ENCODE results near the gene TSPAN19.
"Not testable (repeated sequence)": the region's sequence is repeated elsewhere in the genome, so short reads cannot be mapped to it uniquely, and the experiment has no call there.

The TSPAN19 gene

DNA sequence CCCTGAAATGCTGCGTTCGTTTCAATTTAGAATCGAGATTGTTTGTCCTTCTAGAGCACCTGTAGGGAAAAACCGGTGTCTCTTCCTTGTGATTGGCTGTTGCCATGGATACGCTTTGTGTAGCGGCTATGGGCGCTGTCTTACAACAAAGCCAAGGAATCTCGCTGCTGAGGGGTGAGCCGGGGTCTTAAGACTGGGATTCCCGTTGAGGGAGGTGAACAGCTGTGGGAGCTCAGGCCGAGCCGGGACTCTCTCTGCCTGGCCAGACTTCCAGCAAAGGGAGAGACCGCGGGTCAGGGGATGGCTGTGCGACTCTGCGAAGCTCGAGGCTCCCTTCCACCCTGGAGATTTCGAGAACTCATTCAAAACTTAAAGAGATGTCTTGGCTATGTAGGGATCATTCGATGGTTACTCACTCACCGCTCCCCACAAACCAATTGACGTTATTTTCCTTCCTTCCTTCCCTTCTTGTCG is at the start of gene TSPAN19, which contains the start of gene LRRIQ1:
TSPAN19 (minus strand) TSS at position 44 of the 474 bp plus-strand sequence. CDS start 6,331 bp downstream, outside the sequence.
LRRIQ1 (plus strand) TSS at position 118 of the 474 bp plus-strand sequence. CDS start 1,826 bp downstream, outside the sequence.
- DNase-seq: peak; percentile 56

DNA sequence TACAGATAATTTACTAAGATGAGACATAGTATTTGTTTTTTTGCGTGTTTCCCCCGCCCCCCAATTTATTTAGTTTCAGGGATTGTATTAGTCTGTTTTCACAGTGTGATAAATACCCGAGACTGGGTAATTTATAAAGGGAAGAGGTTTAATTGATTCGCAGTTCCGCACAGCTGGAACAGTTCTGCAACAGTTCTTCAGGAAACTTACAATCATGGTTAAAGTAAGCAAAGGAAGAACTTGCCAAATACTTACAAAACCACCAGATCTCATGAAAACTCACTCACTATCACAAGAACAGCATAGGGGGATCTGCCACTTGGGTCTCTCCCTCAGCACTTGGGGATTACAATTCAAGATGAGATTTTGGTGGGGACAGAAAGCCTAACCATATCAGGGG is 49.0 kb upstream of the TSPAN19 start:
- DNase-seq: no peak

DNA sequence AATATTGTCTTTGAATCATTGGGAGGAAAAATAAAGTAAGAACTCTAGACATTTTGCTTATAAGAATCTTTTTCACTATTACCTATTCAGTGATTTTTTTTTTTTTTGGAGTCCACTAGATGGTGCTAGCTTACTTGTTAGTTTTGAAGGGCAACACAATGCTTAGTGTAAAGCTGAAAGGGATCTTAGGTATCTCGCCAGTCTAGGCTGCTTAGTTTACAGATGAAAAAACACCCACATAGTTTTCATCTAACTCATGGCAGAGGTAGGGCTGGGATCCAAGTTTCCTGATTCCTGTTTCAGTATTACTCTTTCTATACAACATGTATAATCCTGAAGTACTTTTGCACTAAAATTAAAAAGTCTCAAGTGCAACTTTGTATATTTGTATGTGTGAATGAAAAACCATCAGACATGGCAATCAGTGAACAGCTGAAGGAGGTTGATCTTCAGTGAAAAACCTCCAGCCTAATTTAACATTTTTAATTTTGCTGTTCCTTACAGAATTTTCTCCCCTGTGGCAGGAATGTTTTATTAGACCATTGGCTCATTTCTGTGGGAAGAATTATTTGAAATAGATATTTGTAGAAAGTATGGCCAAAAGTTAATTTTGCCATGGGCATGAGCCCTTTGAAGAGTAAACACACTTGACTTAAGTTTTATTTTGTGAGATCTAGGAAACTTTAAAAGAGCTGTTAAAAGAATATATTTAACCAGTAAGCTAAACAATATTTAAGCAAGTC is 40.8 kb upstream of the TSPAN19 start:
- DNase-seq: peak; percentile 8

DNA sequence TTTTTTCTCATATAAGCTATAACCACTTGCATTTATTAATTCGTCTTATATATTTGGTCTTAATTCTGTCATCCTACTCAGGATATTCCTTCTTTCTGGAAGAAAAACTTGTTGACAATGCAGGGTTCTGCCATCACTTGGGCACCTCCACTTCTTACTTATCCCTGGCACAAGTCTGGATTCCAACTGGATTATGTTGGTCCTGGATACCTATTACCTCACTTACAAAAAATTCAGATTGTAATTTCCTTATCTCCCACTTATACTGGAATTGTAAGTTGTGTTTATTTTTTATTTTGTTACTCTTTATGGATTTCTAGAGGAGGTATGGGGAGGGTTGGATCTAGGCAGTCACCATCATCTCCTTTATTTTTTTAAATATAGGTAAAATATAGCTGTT is 36.7 kb upstream of the TSPAN19 start:
- no peak for DNase-seq

DNA sequence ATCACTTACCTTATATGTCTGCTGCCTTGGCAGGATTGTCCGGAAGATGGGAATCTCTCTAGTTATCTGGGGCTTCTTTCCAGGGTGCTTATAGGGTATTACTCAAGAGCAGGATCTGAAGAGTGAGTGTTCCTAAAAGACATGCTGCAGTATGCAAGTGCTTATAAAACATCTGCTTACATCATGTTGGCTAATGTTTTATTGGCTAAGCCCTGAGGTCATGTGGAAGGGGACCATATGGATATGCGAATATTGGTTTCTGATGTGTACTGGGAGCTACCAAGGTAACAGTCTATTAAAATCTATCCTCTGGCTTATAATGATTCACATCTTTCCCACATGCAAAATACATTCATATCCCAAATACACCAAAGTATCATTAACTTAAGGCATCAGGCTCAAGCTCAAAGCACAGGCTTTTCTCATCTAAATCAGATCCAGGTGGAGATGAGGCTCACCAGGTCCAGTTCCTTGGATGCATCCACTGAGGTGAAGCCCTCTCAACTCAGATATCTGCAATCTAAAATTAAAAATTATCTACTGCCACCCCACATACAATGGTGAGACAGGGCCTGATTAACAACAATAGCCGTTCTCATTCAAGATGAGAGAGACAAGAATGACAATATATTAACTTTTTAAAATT is 29.9 kb upstream of the TSPAN19 start:
- DNase-seq: no peak

DNA sequence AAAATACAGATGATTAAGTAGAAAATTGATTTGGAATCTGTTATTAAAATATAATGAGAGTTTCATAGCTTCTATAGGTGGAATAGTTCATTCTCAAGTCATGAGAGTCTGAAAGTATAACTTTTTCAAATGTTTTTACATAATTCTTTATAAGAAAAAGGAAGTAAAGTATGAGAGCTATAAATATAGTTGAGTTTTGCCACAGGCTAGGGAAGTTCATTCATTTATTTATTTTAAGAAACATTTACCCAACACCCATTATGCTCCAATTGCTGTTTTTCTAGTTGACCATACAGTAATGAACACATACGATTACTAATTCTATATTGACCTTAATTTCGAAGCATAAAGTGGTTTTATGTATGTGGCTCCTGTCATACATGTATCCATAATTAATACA is 24.8 kb upstream of the TSPAN19 start:
- DNase-seq: no peak

DNA sequence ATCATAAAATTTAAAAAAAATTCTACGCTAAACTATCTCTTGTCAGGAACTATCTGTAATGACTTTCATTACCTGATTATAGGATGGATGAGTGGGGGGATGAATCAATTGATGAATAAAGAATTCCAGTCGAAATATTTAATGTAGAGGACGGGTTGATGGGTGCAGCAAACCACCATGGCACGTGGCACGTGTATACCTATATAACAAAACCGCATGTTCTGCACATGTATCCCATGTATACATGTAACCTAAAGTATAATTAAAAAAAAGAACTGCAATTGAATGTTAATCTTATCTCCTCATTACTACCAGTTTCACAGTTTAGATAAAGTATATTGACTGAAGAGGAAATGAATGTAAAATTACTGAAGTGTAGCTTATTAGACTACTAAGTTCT is 23.5 kb upstream of the TSPAN19 start:
- DNase-seq: no peak

DNA sequence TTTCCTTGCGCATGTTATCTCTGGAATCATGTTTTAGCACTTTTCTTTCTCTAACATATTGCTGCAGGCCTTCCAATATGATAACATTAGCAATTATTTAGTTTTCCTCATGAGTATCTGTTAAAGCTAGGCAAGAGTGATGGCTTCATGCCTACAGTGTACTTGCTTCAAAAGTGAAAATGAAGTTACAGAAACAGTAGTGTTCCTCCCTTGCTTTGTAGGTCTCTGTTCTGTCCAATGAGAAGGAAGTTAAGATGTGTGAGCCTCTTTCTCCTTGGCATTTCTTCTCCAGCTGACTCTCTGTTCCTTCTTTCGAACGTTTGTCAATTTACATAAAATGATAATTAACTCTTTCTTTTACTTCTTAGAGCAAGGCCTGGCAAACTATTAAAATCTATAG is 22.3 kb upstream of the TSPAN19 start:
- DNase-seq: no peak

DNA sequence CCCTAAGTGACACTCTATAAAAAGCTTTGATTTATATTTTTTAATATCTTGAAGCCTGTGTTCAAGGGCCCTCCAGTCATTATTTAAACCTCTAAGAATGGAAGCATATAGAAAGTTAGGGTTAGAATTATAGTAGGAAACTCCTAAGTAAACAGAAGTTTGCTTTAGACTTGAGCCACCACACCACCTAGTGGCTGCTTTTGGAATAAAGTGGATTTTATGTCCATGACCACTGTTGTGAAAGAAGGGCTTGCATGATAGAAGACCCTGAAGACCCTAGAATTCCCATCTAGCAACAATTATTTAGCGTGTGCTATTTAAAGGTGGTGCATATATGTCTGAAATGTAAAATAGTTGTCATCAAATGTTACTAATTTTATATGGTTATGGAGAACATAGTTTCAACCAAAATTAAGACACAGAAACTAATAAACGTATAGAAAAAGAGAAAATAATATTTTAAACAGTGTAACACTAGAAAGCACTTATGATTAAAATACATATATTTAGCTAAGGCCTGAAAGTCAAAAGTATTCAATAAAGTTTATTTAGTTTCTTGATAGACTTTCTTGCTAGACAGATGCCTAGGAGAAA is 21.4 kb upstream of the TSPAN19 start:
- no peak for DNase-seq

DNA sequence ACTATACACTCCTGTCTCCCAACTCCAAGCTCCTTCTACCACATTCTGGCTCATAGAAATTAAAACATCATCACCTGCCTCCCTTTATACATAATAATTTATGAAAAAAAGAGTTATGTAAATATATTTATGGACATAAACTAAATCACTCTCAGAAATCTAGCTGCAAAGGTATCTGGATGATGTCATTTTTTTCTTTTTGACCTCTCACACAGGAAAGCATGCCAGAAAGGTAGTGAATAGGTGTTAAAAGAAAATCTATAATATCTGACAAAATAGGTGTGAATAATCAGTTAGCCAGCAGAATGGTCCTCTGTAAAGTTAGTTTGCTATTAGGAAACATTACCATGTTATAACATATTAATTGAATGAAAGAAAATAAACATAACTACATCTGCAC is 7.8 kb upstream of the TSPAN19 start:
- DNase-seq: no peak

DNA sequence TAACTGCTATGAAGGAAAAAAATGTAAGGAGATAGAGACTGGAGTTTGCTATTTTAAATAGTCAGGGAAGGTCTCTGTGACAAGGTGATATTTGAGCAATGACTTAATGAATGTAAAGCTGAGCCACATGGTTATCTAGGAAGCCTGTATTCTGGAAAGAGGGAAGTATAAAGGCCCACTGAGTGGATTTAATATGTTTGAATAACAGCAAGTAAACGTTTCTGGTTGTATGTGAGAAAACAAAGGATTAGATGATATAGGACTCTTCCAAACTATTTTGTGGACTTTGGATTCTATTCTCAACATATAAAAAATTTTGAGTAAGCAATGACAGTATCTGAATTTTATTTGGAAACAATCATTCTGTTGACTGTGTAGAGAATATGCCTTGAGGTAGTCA is 5.3 kb upstream of the TSPAN19 start:
- DNase-seq: no peak

DNA sequence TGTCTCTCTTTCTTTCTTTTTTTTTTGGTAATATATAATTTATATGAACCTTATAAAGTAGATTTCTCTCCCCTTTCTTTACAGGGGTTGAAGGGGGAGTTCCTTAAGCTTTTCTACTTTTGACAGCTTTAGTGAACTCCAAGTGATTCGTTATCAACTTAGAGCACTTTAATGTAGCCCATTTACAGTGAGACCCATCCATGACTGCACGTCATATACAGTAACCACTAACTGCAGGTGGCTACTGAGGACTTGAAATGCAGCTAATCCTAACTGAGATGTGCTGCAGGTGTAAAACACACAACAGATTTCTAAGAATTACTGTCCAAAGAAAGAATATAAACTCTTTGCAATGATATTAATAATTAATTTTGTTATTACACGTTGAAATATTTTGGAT is 656 bp upstream of the TSPAN19 start:
- peak; percentile 6 for DNase-seq

DNA sequence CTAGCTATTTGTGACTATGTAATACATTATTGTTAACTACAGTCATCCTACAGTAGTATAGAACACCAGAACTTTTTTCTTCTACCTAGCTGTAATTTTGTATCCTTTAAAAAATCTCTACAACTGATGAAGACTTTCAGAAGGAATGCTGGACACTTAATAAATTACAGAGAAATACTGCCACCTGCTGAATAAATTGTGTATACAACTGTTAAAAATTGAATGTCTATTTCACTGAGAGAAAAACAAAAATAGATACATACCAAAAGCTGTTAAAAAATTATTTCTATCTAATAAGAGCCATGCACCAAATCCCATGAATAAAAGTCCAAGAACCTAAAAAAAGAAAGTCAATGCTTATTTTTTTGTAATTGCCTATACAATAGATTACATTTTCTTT is 6.6 kb downstream of the TSPAN19 start:
- no peak for DNase-seq

DNA sequence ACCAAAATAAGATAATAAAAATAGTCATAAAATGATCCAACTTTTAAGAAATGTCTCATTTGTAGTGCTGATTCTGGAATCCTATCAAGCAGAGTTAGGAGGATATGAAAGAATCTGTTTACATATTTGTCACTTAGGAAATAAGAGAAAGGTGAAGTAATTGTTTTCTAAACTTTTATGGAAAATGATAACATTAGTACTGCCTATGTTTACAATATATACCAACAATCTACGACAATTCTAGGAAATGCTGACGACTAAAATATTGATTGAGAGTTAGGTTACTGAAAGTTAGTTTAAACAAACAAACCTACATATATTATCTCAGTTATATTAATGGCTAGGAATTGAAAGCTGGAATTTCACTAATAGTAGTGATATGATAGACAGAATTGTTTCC is 18.0 kb downstream of the TSPAN19 start:
- DNase-seq: no peak

DNA sequence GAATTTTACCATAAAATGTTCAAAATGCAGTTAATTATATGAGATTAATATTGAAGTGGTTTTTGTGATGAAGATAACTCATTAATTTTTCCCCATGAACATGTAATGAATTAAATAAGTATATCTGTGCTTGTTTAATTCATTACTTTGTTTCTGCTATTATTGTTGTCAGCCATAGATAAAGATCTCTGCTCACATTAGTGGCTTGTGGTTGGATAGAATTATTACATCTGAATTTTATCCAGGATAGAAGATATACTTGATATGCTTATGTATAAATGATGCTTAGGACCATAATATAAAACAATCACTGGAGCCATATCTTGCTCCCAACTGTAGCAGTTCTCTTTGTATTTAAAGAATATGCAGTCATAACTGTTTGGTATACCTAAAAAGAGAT is 18.5 kb downstream of the TSPAN19 start:
- DNase-seq: no peak

DNA sequence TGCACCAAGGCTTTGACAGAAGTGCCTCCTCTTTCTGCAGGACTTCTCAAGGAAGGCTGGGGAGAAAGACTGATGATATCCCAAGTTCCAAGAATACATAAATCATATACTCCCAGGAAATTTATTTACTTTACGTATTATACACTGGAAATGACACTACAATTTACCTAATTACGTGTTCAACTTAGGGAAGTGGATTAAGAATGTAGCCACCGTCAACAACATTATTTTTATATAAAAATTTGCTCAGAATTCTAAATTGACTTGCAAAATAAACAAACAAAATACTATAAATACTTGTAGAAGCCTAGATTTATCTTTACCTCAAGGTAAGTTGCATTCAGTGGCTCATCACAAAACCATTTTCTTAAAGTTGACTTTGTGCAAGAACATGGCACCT is 18.9 kb downstream of the TSPAN19 start:
- DNase-seq: no peak

DNA sequence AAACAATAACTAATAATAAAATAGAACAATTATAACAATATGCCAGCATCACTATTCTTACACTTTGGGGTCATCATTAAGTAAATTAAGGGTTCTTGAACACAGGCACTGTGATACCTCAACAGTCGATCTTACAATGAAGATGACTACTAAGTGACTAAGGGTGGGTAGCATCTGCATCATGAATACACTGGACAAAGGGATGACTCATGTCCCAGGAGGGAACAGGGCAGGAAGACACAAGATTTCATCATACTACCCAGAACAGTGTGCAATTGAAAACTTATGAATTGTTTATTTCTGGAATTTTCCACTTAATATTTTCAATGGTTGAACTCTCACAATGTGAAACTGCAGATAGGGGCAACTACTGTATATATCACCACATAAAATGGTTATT is 19.7 kb downstream of the TSPAN19 start:
- DNase-seq: no peak

DNA sequence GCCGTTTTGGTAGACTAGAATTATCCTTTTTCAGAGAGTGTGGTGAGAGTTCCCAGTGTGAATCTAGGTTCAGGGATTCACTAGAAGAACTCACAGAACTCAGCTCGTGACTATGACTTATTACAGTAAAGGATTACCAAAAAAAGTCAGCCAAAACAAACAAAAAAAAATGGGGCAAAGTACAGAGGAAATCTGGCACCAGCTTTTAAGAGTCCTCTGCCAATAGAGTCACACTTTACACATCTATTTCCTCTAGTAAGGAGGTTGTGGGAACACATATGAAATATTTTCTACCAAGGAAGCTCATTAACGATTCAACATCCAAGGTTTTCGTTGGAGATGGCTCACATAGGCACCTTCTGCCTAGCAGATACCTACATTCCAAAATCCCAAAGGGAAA is 28.2 kb downstream of the TSPAN19 start:
- DNase-seq: no peak

DNA sequence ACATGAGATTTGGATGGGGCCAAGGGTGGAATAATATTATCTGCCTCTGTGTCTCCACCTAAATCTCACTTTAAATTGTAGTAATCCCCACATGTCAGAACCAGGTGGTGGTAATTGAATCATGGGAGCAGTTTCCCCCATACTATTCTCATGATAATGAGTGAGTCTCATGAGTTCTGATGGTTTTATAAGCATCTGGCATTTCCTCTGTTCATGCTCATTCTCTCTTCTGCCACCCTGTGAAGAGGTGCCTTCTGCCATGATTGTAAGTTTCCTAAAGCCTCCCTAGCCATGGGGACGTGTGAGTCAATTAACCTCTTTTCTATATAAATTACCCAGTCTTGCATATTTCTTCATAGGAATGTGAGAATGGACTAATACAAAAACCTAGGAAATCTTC is 29.9 kb downstream of the TSPAN19 start:
- DNase-seq: no peak

DNA sequence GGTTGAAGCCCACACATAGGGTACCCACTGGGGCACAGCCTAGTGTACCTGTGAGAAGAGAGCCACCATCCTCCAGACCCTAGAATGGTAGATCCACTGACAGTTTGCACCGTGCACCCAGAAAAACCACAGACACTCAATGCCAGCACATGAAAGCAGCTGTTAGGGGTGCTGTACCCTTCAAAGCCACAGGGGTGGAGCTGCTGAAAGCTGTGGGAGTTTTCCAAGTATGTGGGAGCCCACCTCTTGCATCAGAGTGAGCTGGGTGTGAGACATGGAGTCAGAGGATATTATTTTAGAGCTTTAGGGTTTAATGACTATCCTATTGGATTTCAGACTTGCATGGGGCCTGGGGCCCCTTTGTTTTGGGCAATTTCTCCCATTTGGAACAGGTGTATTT is 30.5 kb downstream of the TSPAN19 start:
- no peak for DNase-seq

DNA sequence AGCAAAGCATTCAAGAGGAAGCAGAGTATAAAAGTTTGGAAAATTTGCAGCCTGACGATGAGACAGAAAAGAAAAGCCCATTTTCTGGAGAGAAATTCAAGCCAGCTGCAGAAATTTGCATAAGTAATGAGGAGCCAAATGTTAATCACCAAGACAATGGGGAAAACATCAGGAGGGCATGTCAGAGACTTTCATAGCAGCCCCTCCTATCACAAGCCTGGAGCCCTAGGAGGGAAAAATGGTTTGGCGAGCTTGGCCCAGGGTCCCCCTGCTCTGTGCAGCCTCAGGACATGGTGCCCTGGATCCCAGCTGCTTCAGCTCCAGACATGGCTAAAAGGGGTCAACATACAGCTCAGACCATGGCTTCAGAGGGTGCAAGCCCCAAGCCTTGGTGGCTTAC is 31.0 kb downstream of the TSPAN19 start:
- DNase-seq: not testable (repeated sequence)

DNA sequence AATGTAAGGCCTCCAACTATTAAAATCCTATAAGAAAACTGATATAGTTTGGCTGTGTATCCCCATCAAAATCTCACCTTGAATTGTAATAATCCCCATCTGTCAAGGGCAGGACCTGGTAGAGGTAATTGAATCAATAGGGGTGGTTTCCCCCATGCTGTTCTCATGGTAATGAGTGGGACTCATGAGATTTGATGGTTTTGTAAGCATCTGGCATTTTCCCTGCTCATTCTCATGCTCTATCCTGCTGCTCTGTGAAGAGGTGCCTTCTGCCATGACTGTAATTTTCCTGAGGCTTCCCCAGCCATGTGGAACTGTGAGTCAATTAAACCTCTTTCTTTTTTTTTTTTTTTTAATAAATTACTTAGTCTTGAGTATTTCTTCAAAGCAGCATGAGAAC is 31.9 kb downstream of the TSPAN19 start:
- DNase-seq: no peak

DNA sequence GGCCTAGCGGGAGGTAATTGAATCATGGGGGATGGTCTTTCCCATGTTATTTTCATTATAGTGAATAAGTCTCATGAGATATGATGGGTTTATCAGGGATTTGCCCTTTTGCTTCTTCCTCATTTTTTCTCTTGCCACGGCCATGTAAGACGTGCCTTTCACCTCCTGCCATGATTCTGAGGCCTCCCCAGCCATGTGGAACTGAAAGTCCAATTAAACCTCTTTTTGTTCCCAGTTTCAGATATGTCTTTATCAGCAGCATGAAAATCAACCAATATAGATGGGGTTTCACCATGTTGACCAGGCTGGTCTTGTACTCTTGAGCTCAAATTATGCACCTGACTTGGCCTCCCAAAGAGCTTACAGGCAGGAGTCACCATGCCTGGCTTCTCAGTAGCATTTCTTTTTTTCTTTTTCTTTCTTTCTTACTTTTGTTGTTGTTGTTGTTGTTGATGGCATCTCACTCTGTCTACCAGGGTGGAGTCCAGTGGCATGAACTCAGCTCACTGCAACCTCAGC is 33.2 kb downstream of the TSPAN19 start:
- no peak for DNase-seq

DNA sequence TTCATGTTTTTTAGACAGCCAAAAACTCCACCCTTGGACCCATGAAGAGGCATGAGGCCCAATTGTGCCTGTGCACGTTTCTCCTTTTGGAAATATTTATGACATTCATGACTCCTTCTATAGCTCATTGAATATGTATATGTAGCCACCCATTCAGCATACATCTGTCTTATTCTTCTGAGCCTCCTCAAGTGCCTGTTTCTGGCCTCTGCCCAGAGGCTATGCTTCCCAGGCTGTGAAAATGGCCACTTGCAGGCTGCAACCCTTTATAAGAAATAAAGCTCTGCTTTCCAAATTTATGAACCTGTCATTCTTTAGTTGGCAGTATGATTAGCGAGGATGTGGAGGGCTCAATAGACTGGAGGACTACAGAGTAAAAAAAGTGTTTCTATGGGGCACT is 35.3 kb downstream of the TSPAN19 start:
- no peak for DNase-seq
